Gastrocnemius medialis (tissue), 4 donors: Measurements from ENCODE around the gene RPL3. TPM values are rescaled to one million over a fixed set of nuclear protein-coding genes. Genes with fewer than 3 reads are reported as not detected.

Experiments
- ATAC-seq, 2 donors: fragments of 150-250 bp; one replicate each; pipeline ENCODE4 v1.9.1; 2016
- DNase-seq, 2 donors: peaks; one replicate each; pipeline ENCODE4 v3.0.0-alpha.2; 2019
- H3K27ac ChIP-seq, 4 donors: fragments of 200-600 bp; sonication (generic); 1 replicate in 1 of 4; 2 replicates in 3 of 4; pipeline ENCODE4 v1.5.1; 2016 to 2018; ENCODE audit warnings: mild to moderate bottlenecking in 2 of 4, moderate library complexity in 1 of 4
- H3K27me3 ChIP-seq, 3 donors: fragments of 200-600 bp; sonication (generic) in 2 of 3; 1 replicate in 1 of 3; 2 replicates in 2 of 3; pipeline versions ENCODE4 v1.5.1 to v1.6.0; 2016 to 2019; ENCODE audit warnings: mild to moderate bottlenecking in 1 of 3, moderate library complexity in 1 of 3
- H3K36me3 ChIP-seq, 2 donors: fragments of 200-600 bp; sonication (generic) in 1 of 2; one replicate each; pipeline ENCODE4 v1.5.1; 2017 to 2018
- H3K4me1 ChIP-seq, 2 donors: fragments of 200-600 bp; sonication (generic) in 1 of 2; one replicate each; pipeline ENCODE4 v1.5.1; 2016 to 2017; ENCODE audit warnings: mild to moderate bottlenecking in 2 of 2
- H3K4me3 ChIP-seq, 4 donors: fragments of 200-600 bp; sonication (generic) in 3 of 4; 1 replicate in 1 of 4; 2 replicates in 3 of 4; pipeline ENCODE4 v1.5.1; 2016 to 2019; ENCODE audit warnings: mild to moderate bottlenecking in 2 of 4
- H3K9me3 ChIP-seq, 3 donors: fragments of 200-600 bp; sonication (generic) in 2 of 3; 1 replicate in 1 of 3; 2 replicates in 2 of 3; pipeline ENCODE4 v1.5.1; 2016 to 2019
- POLR2A ChIP-seq, 2 donors: fragments of 450-650 bp; IDR thresholded peaks; one replicate each; pipeline ENCODE4 v1.6.1; 2017; ENCODE audit warnings: antibody characterized with exemption in 2 of 2, mild to moderate bottlenecking in 2 of 2, moderate library complexity in 2 of 2
- in situ Hi-C, 4 donors: fragments of 200-750 bp; cut with MboI; loops; one replicate each; pipeline versions ENCODE4 v1.15.0 to v1.8.0; 2017; ENCODE audit warnings: low sequenced_read_pairs in 4 of 4
- intact Hi-C: fragments of 100-400 bp; cut with DNase I; formaldehyde crosslinking; loops from one replicate; pipeline ENCODE4 v1.15.1; 2023; ENCODE audit warnings: low total_unique reads
- total RNA-seq, 4 donors: library from RNA; depleted of rRNA; stranded (reverse); fragments of >200 nt; gene quantifications; one replicate each; pipeline versions ENCODE4 v1.1.0 to v1.2.3, GENCODE V29; 2016
- TF ChIP-seq, protein P1 (sequence below), 5 experiments: fragments of 450-650 bp in 3 of 5; fragments of 200-600 bp in 2 of 5; sonication (generic) in 2 of 5; IDR thresholded peaks in 4 of 5; conservative IDR thresholded peaks in 1 of 5; 1 replicate in 4 of 5; 2 replicates in 1 of 5; pipeline ENCODE4 v1.5.1; 2016 to 2019; ENCODE audit warnings: antibody characterized with exemption in 5 of 5, mild to moderate bottlenecking in 3 of 5, moderate library complexity in 3 of 5

Gene RPL3
- total RNA-seq, 4 donors from 2014 or later: 261 to 680 (median 391) TPM

DNA sequence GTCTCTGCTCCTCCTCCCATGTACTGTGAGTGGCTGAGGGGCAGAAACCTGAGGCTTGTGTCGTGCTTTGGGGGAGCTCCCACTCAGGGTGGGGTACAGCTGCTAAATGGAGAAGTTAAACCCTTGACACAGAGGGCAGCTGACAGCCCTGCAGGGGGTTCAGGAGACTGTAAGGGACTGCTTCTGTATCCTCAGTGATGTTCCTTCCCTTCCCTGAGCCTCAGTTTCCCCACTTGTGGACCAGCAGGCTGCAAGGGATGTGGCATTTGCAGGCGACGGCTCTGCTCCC lies 46.0 kb upstream of the RPL3 start:
- TF ChIP-seq POLR2A (IDR thresholded peaks at IDR 0.05): no peak
- TF ChIP-seq, protein P1, sequence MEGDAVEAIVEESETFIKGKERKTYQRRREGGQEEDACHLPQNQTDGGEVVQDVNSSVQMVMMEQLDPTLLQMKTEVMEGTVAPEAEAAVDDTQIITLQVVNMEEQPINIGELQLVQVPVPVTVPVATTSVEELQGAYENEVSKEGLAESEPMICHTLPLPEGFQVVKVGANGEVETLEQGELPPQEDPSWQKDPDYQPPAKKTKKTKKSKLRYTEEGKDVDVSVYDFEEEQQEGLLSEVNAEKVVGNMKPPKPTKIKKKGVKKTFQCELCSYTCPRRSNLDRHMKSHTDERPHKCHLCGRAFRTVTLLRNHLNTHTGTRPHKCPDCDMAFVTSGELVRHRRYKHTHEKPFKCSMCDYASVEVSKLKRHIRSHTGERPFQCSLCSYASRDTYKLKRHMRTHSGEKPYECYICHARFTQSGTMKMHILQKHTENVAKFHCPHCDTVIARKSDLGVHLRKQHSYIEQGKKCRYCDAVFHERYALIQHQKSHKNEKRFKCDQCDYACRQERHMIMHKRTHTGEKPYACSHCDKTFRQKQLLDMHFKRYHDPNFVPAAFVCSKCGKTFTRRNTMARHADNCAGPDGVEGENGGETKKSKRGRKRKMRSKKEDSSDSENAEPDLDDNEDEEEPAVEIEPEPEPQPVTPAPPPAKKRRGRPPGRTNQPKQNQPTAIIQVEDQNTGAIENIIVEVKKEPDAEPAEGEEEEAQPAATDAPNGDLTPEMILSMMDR (IDR thresholded peaks at IDR 0.05 in 4 of 5, conservative IDR thresholded peaks at IDR 0.05 in 1 of 5): no peak
- DNase-seq (no peak), ATAC-seq (no peak)
- Histone ChIP-seq H3K27me3 (no peaks in the 10 kb centered on the region), H3K4me3 (no peak overlapping the region), H3K36me3 (no peaks in the 10 kb centered on the region), H3K9me3 (no peaks in the 10 kb centered on the region), H3K4me1 (peaks cover 10 to 17% of the 10 kb centered on the region in 2 donors), H3K27ac (no peak overlapping the region)
- intact Hi-C loops (no loop called here), in situ Hi-C loops (loop anchor here in 1 of 4 donors (25.0 kb wide), 1 partner anchor 647 kb away; no protein-coding TSS in a partner anchor)

DNA sequence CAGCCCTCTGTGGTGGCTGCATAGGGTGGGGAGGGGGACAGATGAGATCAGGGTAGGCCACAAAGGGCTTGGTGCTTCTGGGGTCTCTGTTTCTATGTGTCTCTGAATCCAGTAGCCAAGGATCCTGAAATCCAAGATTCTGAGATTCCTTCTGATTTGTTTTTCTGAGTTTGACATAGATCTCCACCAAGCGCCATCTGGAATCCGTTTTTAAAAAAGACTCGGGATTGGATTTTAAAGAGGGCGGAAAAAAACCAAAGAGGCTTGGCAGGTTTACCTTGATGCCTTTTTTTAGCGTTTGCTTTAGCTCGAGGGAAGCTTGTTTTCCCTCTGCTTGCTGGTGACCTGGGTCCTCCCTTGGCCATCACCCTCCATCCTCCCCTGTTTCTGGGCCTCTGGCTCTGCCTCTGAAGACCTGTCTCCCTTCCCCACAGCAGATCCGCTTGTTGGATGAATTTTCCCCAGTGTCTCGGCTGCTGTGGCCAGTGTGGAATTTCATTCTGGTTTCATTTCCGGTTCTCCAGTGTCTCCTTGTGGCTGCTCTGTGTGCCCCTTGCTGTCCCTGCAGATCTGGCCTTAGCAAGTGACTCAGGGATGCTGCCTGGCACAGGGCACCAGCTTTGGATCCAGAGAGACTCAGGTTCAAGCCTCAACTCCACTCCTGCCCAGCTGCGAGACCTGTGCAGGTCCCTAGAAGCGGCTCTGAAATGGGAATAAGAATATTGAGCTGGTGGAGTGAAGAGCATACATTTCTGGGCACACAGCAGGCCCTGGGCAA lies 45.5 kb upstream of the RPL3 start:
- Histone ChIP-seq H3K27ac (no peak overlapping the region), H3K9me3 (no peaks in the 10 kb centered on the region), H3K36me3 (no peaks in the 10 kb centered on the region), H3K27me3 (no peaks in the 10 kb centered on the region), H3K4me3 (no peak overlapping the region), H3K4me1 (peaks cover 10 to 17% of the 10 kb centered on the region in 2 donors)
- intact Hi-C loops: no loop called here
- TF ChIP-seq, protein P1 (IDR thresholded peaks at IDR 0.05 in 4 of 5, conservative IDR thresholded peaks at IDR 0.05 in 1 of 5): no peak
- no peak for TF ChIP-seq POLR2A (IDR thresholded peaks at IDR 0.05)
- no peak for ATAC-seq
- no peak for DNase-seq
- in situ Hi-C loops: loop anchor here in 1 of 4 donors (25.0 kb wide), 1 partner anchor 647 kb away; no protein-coding TSS in a partner anchor

DNA sequence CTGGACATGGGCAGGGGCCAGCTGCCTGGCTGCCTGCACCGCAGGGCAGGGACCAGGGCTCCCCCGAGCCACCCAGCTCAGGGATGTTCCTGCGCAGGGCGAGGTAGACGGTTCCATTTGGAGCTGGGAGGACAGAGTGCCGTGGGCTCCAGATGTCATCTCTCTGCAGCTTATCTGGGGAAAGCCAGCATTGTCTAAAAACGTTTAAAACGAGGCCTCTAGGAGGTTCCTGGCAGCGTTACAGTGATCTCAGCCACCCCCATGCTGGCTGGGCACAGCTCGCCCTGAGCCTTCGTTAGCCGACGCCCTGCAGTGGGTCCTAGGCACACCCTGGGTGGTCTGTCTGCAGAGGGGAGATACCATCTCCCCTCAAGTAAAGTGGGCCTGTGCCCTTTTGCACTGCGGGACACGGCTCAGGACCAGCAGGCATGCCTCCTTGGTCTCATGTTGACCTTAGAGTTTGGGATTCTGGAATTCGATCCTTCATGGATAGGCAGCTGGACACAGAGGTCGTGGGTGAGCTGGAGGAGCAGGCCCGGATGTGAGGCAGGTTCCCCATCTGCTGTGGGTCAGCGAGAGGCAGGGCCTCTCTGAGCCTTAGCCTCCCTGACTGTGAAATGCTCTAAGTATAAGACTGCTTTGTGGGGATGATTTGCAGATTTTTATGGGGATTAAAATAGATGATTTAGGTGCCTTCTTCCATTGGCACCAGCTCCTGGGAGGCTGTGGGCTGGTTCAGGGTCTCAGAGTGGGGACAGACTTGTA lies 44.5 kb upstream of the RPL3 start:
- H3K4me3 ChIP-seq: no peak overlapping the region
- H3K4me1 ChIP-seq: peaks cover 10 to 17% of the 10 kb centered on the region in 2 donors
- no peak for DNase-seq
- H3K27me3 ChIP-seq: no peaks in the 10 kb centered on the region
- no peaks in the 10 kb centered on the region for H3K9me3 ChIP-seq
- intact Hi-C loops: no loop called here
- ATAC-seq: no peak
- no peak for TF ChIP-seq POLR2A (IDR thresholded peaks at IDR 0.05)
- TF ChIP-seq, protein P1 (IDR thresholded peaks at IDR 0.05 in 4 of 5, conservative IDR thresholded peaks at IDR 0.05 in 1 of 5): no peak
- no peak overlapping the region for H3K27ac ChIP-seq
- in situ Hi-C loops: loop anchor here in 1 of 4 donors (25.0 kb wide), 1 partner anchor 648 kb away; no protein-coding TSS in a partner anchor
- H3K36me3 ChIP-seq: no peaks in the 10 kb centered on the region

DNA sequence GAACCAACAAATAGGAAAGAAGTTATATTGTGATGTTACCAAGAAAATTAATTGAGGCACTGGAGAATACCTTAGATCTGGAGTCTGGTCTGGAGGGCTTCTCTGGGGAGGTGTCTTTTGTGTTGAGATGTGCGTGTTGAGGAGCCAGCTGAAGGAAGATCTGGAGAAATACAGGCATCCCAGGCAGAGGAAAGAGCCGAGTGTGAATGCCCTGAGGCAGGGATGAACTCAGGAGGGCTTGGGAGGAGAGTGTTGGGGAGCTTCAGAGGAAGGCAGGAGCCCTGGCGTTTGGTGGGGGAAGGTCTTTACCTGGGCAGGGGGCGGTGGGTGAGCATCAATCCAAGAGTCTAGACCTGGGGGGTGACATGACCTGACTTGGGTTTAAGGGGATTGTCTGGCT lies 43.5 kb upstream of the RPL3 start:
- H3K27ac ChIP-seq: no peak overlapping the region
- in situ Hi-C loops: loop anchor here in 1 of 4 donors (25.0 kb wide), 1 partner anchor 649 kb away; no protein-coding TSS in a partner anchor
- H3K27me3 ChIP-seq: no peaks in the 10 kb centered on the region
- intact Hi-C loops: no loop called here
- ATAC-seq (no peak), DNase-seq (no peak)
- no peak overlapping the region for H3K4me3 ChIP-seq
- no peaks in the 10 kb centered on the region for H3K9me3 ChIP-seq
- H3K4me1 ChIP-seq: peaks cover 10 to 17% of the 10 kb centered on the region in 2 donors
- no peaks in the 10 kb centered on the region for H3K36me3 ChIP-seq
- TF ChIP-seq, protein P1 (IDR thresholded peaks at IDR 0.05 in 4 of 5, conservative IDR thresholded peaks at IDR 0.05 in 1 of 5): no peak
